Panc1 (cell line): ENCODE data around the gene PNLIPRP3. TPM values are rescaled to one million over a fixed set of nuclear protein-coding genes. Genes with fewer than 3 reads are reported as not detected.

Experiments
- ATAC-seq: fragments of 200-7000 bp; cut with Tn5 transposase; 2 replicates; pipeline ENCODE4 v1.9.1; 2020; ENCODE audit warnings: mild to moderate bottlenecking, moderate library complexity
- BruUV-seq: library from RNA; stranded (reverse); fragments of 400-500 nt; replicated peaks from 2 replicates; lab custom pipeline; 2021; lab: Mats Ljungman, UMichigan
- CTCF ChIA-PET: fragments of 300-600 bp; sonication (Branson Sonifier 250); formaldehyde crosslinking; loops from one replicate; lab custom pipeline; 2022; ENCODE audit warnings: antibody characterized with exemption; lab: Charles Lee
- POLR2A ChIA-PET: fragments of 300-600 bp; sonication (Branson Sonifier 250); formaldehyde crosslinking; loops from one replicate; lab custom pipeline; 2022; ENCODE audit warnings: antibody characterized with exemption; lab: Charles Lee
- DNase-seq: peaks from one replicate; pipeline ENCODE4 v3.0.0-alpha.2; 2010; ENCODE audit warnings: low read depth, low spot score
- H3K27ac ChIP-seq: 2 replicates; pipeline ENCODE4 v1.5.1; 2011; ENCODE audit warnings: mild to moderate bottlenecking, low read length, inconsistent platforms
- H3K27me3 ChIP-seq: fragments of 200-500 bp; sonication (Bioruptor generic); 2 replicates; pipeline ENCODE4 v1.6.0; 2014; ENCODE audit warnings: low read length, inconsistent platforms; ENCODE audit not compliant: control insufficient read depth, insufficient read depth
- H3K36me3 ChIP-seq: fragments of 200-500 bp; sonication (Bioruptor generic); 2 replicates; pipeline ENCODE4 v1.5.1; 2014; ENCODE audit warnings: inconsistent platforms, mild to moderate bottlenecking, low read length, moderate library complexity; ENCODE audit not compliant: control insufficient read depth, insufficient read depth
- H3K4me1 ChIP-seq: 2 replicates; pipeline ENCODE4 v1.5.1; 2011; ENCODE audit warnings: inconsistent platforms, mild to moderate bottlenecking, low read length, moderate library complexity; ENCODE audit not compliant: control insufficient read depth, insufficient read depth
- H3K4me3 ChIP-seq, 2 experiments: 2 replicates each; pipeline ENCODE4 v1.5.1; 2011 to 2012; ENCODE audit warnings: low read depth in 2 of 2, low read length in 2 of 2, mild to moderate bottlenecking in 2 of 2, inconsistent platforms in 1 of 2, moderate library complexity in 1 of 2
- H3K9me3 ChIP-seq: fragments of 200-500 bp; sonication (Bioruptor generic); 2 replicates; pipeline ENCODE4 v1.5.1; 2014; ENCODE audit warnings: low read depth, mild to moderate bottlenecking, inconsistent platforms, low read length, moderate library complexity; ENCODE audit not compliant: control insufficient read depth, insufficient read depth
- POLR2AphosphoS5 ChIP-seq: IDR thresholded peaks from 2 replicates; pipeline ENCODE4 v1.6.1; 2012; ENCODE audit warnings: mild to moderate bottlenecking, low read depth, low read length, moderate library complexity
- REST ChIP-seq, 2 experiments: IDR thresholded peaks; 2 replicates each; pipeline ENCODE4 v1.6.1; 2011 to 2012; ENCODE audit warnings: low read depth in 2 of 2, control low read depth in 1 of 2, low read length in 1 of 2, mild to moderate bottlenecking in 1 of 2, moderate library complexity in 1 of 2; ENCODE audit not compliant: insufficient read depth in 1 of 2
- SIN3A ChIP-seq: IDR thresholded peaks from 2 replicates; pipeline ENCODE4 v1.6.1; 2012; ENCODE audit warnings: low read depth, mild to moderate bottlenecking, low read length, moderate library complexity, borderline replicate concordance; ENCODE audit not compliant: insufficient read depth
- TCF7L2 ChIP-seq: IDR thresholded peaks from 2 replicates; pipeline ENCODE4 v1.6.1; 2011; ENCODE audit warnings: mild to moderate bottlenecking, low read depth, low read length, inconsistent platforms
- in situ Hi-C: cut with HindIII; loops from 2 replicates; pipeline ENCODE4 v1.10.0; 2016; ENCODE audit warnings: low sequenced_read_pairs, low pct_unique_long_range_greater_than_20kb
- intact Hi-C: fragments of 100-400 bp; cut with micrococcal nuclease; formaldehyde crosslinking; loops from one replicate; pipeline ENCODE4 v1.10.0; 2022; ENCODE audit not compliant: unreplicated experiment
- total RNA-seq: library from RNA; stranded (reverse); gene quantifications from one replicate; pipeline ENCODE4 v1.2.1, GENCODE V29; 2021; ENCODE audit not compliant: unreplicated experiment
- TF ChIP-seq, protein P1 (sequence below): fragments of 450-650 bp; IDR thresholded peaks from 2 replicates; pipeline ENCODE4 v1.5.1; 2017; ENCODE audit warnings: mild to moderate bottlenecking

Gene PNLIPRP3
- total RNA-seq, 1 experiment from 2014 or later = not detected

DNA sequence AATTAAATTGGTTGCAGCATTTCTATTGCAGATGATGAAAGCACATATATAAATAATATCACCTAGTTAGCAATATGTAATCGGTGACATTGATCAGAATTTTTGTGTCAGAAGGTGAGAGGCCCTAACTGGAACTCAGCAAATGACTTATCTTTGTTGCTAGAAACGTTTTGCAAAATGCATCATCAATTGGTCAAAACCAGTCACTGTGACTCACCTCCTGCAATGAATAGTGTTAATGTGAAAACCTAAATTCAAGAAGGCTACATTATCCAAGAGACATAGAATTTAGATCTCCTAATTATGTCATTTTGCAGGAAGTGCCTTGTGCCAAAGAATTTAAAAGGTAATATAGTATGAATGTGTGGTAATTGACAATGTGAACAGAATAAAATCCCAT lies 9.8 kb upstream of the PNLIPRP3 start:
- Histone ChIP-seq H3K9me3 (no peaks in the 10 kb centered on the region), H3K27me3 (peaks cover 4% of the 10 kb centered on the region; the same call in 1 of the 2 replicates), H3K36me3 (no peaks in the 10 kb centered on the region), H3K27ac (no peak overlapping the region), H3K4me3 (no peak overlapping the region), H3K4me1 (no peaks in the 10 kb centered on the region)
- CTCF ChIA-PET = no interaction called here
- no peak for ATAC-seq
- BruUV-seq = no TSS peak
- no peak for DNase-seq
- POLR2A ChIA-PET = no interaction called here
- no peak for TF ChIP-seq POLR2AphosphoS5
- no peak for TF ChIP-seq SIN3A
- TF ChIP-seq, protein P1, sequence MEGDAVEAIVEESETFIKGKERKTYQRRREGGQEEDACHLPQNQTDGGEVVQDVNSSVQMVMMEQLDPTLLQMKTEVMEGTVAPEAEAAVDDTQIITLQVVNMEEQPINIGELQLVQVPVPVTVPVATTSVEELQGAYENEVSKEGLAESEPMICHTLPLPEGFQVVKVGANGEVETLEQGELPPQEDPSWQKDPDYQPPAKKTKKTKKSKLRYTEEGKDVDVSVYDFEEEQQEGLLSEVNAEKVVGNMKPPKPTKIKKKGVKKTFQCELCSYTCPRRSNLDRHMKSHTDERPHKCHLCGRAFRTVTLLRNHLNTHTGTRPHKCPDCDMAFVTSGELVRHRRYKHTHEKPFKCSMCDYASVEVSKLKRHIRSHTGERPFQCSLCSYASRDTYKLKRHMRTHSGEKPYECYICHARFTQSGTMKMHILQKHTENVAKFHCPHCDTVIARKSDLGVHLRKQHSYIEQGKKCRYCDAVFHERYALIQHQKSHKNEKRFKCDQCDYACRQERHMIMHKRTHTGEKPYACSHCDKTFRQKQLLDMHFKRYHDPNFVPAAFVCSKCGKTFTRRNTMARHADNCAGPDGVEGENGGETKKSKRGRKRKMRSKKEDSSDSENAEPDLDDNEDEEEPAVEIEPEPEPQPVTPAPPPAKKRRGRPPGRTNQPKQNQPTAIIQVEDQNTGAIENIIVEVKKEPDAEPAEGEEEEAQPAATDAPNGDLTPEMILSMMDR = no peak
- no peak for TF ChIP-seq REST (IDR thresholded peaks at IDR 0.05; ENCODE audit: insufficient read depth in 1 of 2, low read depth in 2 of 2, low read length in 1 of 2)
- no peak for TF ChIP-seq TCF7L2
- intact Hi-C loops = no loop called here
- in situ Hi-C loops = no loop called here

GRCh38 chr10:116418389-116418788 lies 9.3 kb upstream of the PNLIPRP3 start:
- TF ChIP-seq SIN3A (no peak), REST (IDR thresholded peaks at IDR 0.05; ENCODE audit: insufficient read depth in 1 of 2, low read depth in 2 of 2, low read length in 1 of 2) (no peak), POLR2AphosphoS5 (no peak), TCF7L2 (no peak)
- TF ChIP-seq, protein P1 = no peak
- ChIA-PET POLR2A (no interaction called here), CTCF (no interaction called here)
- H3K27ac ChIP-seq = no peak overlapping the region
- no peaks in the 10 kb centered on the region for H3K9me3 ChIP-seq
- no peak for ATAC-seq
- DNase-seq = no peak
- in situ Hi-C loops = no loop called here
- no peaks in the 10 kb centered on the region for H3K4me1 ChIP-seq
- H3K36me3 ChIP-seq = no peaks in the 10 kb centered on the region
- H3K4me3 ChIP-seq = no peak overlapping the region
- intact Hi-C loops = no loop called here
- H3K27me3 ChIP-seq = peaks cover 4% of the 10 kb centered on the region; the same call in 1 of the 2 replicates
- BruUV-seq = no TSS peak
